ENCODE results near the gene PLEKHA6.
A peak's percentile ranks its signal among the peaks of the same experiment; 100 is the strongest.

The PLEKHA6 gene

GRCh38 chr1:204404629-204405028, 44.9 kb upstream of the PLEKHA6 start:
- no peak for DNase-seq (ENCODE audit: extremely low read depth, low read depth)
- no peak for TF ChIP-seq CTCF (IDR thresholded peaks at IDR 0.05; ENCODE audit: low read depth, low read length)

DNA sequence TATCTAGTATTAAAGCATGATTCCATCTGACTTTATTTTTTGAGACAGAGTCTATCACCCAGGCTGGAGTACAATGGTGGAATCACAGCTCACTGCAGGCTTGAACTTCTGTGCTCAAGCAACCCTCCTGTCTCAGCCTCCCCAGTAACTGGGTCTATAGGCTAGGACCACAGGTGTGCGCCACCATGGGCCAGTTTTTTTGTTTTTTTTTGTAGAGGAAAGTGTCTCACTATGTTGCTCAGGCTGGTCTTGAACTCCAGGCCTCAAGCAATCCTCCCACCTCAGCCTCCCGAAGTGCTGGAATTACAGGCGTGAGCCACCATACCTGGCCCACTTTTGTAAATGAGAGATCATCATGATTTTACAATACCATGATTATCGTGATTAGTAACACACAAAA, 42.7 kb upstream of the PLEKHA6 start:
- no peak for DNase-seq (ENCODE audit: extremely low read depth, low read depth)

GRCh38 chr1:204401730-204402129, 42.0 kb upstream of the PLEKHA6 start:
- no peak for DNase-seq (ENCODE audit: extremely low read depth, low read depth)
- no peak for TF ChIP-seq CTCF (IDR thresholded peaks at IDR 0.05; ENCODE audit: low read depth, low read length)

More for the DNA sequence above, 42.7 kb upstream of the PLEKHA6 start:
- TF ChIP-seq CTCF (IDR thresholded peaks at IDR 0.05; ENCODE audit: low read depth, low read length), result no peak

DNA sequence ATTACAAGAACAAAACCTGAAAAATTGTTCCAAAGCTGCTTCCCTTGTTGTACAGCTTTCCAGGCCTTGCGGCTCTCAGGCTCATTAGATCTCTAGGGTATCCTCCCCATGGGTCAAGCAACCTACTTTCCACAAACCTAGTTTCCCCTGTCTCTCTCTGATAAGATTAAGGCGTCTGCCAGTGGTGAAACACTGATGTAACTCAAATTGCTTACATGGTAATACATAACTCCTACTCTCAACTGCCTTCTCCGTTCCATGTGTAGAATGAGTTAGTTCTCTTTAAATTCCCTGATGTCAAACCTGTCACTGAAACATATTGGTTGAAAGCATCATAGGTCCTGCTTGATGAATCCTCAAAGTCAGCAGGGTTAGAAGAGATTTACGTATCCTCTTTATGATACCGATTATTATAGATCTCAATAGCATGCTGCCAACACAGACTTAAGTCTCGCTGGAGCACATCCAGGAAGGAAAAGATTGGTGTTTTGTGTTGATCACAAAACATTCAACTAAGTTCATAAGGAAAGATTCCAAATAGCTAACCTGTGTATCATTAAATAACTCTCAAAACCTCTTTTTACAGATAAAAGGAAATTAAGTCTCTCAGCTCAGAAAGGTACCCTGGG, 41.3 kb upstream of the PLEKHA6 start:
- DNase-seq (ENCODE audit: extremely low read depth, low read depth), result no peak
- TF ChIP-seq CTCF (IDR thresholded peaks at IDR 0.05; ENCODE audit: low read depth, low read length), result no peak

- TF ChIP-seq CTCF (IDR thresholded peaks at IDR 0.05; ENCODE audit: low read depth, low read length), result peak; percentile 80
Observed at GRCh38 chr1:204398197-204399125, 38.7 kb upstream of the PLEKHA6 start.

DNA sequence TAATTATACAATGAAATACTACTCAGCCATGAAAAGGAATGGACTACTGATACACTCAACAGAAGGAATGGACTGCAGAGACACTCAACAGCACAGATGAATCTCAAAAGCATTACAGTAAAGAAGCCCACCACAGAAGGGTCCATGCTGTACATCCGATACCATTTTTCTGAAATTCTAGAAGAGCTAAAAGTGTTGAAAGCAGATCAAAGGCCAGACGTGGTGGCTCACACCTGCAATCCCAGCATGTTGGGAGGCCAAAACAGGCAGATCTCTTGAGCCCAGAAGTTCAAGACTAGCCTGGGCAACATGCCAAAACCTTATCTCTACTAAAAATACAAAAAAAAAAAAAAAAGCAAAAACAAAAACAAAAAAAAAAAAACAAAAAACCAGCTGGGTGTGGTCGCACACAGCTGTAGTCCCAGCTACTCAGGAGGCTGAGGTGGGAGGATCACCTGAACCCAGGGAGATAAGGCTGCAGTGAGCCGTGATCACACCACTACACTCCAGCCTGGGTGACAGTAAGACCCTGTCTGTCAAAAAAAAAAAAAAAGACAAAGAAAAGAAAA, 36.4 kb upstream of the PLEKHA6 start:
- no peak for DNase-seq (ENCODE audit: extremely low read depth, low read depth)
- TF ChIP-seq CTCF (IDR thresholded peaks at IDR 0.05; ENCODE audit: low read depth, low read length), result no peak

More at GRCh38 chr1:204398197-204399125, 38.7 kb upstream of the PLEKHA6 start:
- DNase-seq (ENCODE audit: extremely low read depth, low read depth), result no peak

DNA sequence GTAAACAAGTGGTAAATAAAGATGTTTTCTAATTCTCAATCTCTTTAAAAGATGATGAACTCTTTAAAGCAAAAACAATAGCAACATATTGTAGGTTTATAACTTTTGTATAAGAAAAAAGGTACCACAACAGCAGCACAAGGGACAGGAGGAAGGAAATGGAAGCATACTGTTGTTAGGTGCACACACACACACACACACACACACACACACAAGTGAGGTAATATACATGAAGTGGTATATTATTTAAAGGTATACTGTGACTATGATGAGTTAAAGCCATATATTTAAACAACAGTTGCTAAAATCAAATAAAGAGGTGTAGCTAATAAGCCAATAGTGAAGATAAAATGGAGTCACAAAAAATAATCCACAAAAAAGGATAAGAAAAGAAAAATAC, 31.9 kb upstream of the PLEKHA6 start:
- DNase-seq (ENCODE audit: extremely low read depth, low read depth), result no peak
- no peak for TF ChIP-seq CTCF (IDR thresholded peaks at IDR 0.05; ENCODE audit: low read depth, low read length)
